ENCODE measurements around the gene TOMT. TPM values are rescaled to one million over a fixed set of nuclear protein-coding genes. Genes with fewer than 3 reads are reported as not detected.

TOMT gene
- total RNA-seq, 1 donor from 2014 or later, result not detected

GRCh38 chr11:72100462-72100861 lies 5.3 kb upstream of the TOMT start:
- Histone ChIP-seq H3K36me3 (peaks cover 27 to 28% of the 10 kb centered on the region in 2 donors), H3K27ac (peak overlapping the region in 1 of 2 donors; percentile 5), H3K9me3 (no peaks in the 10 kb centered on the region), H3K4me1 (peaks cover 10 to 18% of the 10 kb centered on the region in 2 donors), H3K4me3 (no peak overlapping the region), H3K27me3 (no peaks in the 10 kb centered on the region)
- intact Hi-C loops (cut with DNase I), result loop anchor here (5.0 kb wide), 1 partner anchor 137 kb away; no protein-coding TSS in a partner anchor
- no peak for TF ChIP-seq CTCF (IDR thresholded peaks at IDR 0.05)
- DNase-seq (ENCODE audit: low spot score in 2 of 2), result no peak

GRCh38 chr11:72102162-72102561 lies 3.6 kb upstream of the TOMT start:
- intact Hi-C loops (cut with DNase I), result loop anchor here (2.0 to 5.0 kb wide), 3 partner anchors 61 to 135 kb away; no protein-coding TSS in a partner anchor
- peak overlapping the region; percentile 86 to 94 for H3K27ac ChIP-seq
- H3K4me1 ChIP-seq, result peaks cover 10 to 18% of the 10 kb centered on the region in 2 donors
- no peaks in the 10 kb centered on the region for H3K27me3 ChIP-seq
- no peak for DNase-seq (ENCODE audit: low spot score in 2 of 2)
- peak overlapping the region; percentile 78 to 80 for H3K4me3 ChIP-seq
- no peaks in the 10 kb centered on the region for H3K9me3 ChIP-seq
- TF ChIP-seq CTCF (IDR thresholded peaks at IDR 0.05), result no peak
- peaks cover 19 to 23% of the 10 kb centered on the region in 2 donors for H3K36me3 ChIP-seq

GRCh38 chr11:72102631-72102945 lies 3.1 kb upstream of the TOMT start:
- peaks cover 10 to 18% of the 10 kb centered on the region in 2 donors for H3K4me1 ChIP-seq
- no peaks in the 10 kb centered on the region for H3K27me3 ChIP-seq
- no peak for TF ChIP-seq CTCF (IDR thresholded peaks at IDR 0.05)
- peaks cover 15 to 19% of the 10 kb centered on the region in 2 donors for H3K36me3 ChIP-seq
- H3K4me3 ChIP-seq, result peak overlapping the region; percentile 78 to 80
- H3K27ac ChIP-seq, result peak overlapping the region; percentile 86 to 94
- DNase-seq (ENCODE audit: low spot score in 2 of 2), result no peak
- H3K9me3 ChIP-seq, result no peaks in the 10 kb centered on the region
- intact Hi-C loops (cut with DNase I), result loop anchor here (2.0 to 5.0 kb wide), 3 partner anchors 62 to 135 kb away; no protein-coding TSS in a partner anchor

GRCh38 chr11:72102946-72103753 lies 2.6 kb upstream of the TOMT start, which contains the start of gene LAMTOR1:
LAMTOR1 (minus strand) TSS chr11:72103297; CDS start chr11:72103224, 73 bp downstream.
- H3K27ac ChIP-seq, result peak within 1 kb of the TSS; percentile 86 to 94
- H3K9me3 ChIP-seq, result no peaks in the 10 kb centered on the region
- peak within 1 kb of the TSS; percentile 78 to 80 for H3K4me3 ChIP-seq
- intact Hi-C loops (cut with DNase I), result loop anchor here (1.0 to 5.0 kb wide), 5 partner anchors 9 to 134 kb away; partner anchors contain the start of genes ANAPC15, LRRC51 and NUMA1
- peak; percentile 97 to 100 for DNase-seq (ENCODE audit: low spot score in 2 of 2)
- H3K27me3 ChIP-seq, result no peaks in the 10 kb centered on the region
- peak; percentile 31 to 67 (median 58) for TF ChIP-seq CTCF (IDR thresholded peaks at IDR 0.05)
- peaks cover 10 to 18% of the 10 kb centered on the region in 2 donors for H3K4me1 ChIP-seq
- peaks cover 10 to 13% of the 10 kb centered on the region in 2 donors for H3K36me3 ChIP-seq

GRCh38 chr11:72103754-72104167 lies 2.0 kb upstream of the TOMT start:
- H3K4me3 ChIP-seq, result peak overlapping the region; percentile 38 to 78
- no peaks in the 10 kb centered on the region for H3K9me3 ChIP-seq

More at GRCh38 chr11:72103754-72104167, 2.0 kb upstream of the TOMT start:
- H3K36me3 ChIP-seq, result peaks cover 3 to 7% of the 10 kb centered on the region in 2 donors
- H3K27ac ChIP-seq, result peak overlapping the region; percentile 86 to 94
- peaks cover 10 to 18% of the 10 kb centered on the region in 2 donors for H3K4me1 ChIP-seq
- DNase-seq (ENCODE audit: low spot score in 2 of 2), result no peak
- intact Hi-C loops (cut with DNase I), result loop anchor here (1.0 to 5.0 kb wide), 5 partner anchors 9 to 134 kb away; partner anchors contain the start of genes ANAPC15, LRRC51 and NUMA1
- no peaks in the 10 kb centered on the region for H3K27me3 ChIP-seq
- TF ChIP-seq CTCF (IDR thresholded peaks at IDR 0.05), result peak in 2 of 3 experiments; percentile 4 to 6

All from ascending aorta (tissue), 2 donors.